Measurements from ENCODE around the gene LOXL1. TPM values are rescaled to one million over a fixed set of nuclear protein-coding genes. Genes with fewer than 3 reads are reported as not detected.

The LOXL1 gene
- polyA plus RNA-seq, 1 donor from 2014 or later = 2.1 TPM

DNA sequence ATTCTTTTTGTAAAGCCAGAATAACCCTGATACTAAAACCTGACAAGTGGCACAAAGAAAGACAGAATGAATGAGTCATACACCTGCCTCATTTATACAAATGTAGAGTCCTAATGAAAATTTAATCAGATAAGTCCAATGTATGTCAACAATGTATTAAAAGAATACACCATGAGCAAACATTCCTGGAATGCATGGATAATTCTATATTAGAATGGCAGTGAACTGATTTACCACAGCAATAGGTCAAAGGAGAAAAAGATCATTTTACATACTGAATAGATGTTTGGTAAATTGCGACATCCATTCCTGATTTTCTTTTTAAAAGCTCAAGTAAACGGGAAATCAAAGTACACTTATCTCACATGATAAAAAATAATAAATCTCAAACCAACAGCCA is 11.2 kb upstream of the LOXL1 start:
- Histone ChIP-seq H3K79me2 (replicated peaks; ENCODE audit: insufficient read depth, low read length) (no peaks in the 10 kb centered on the region), H3K9me3 (ENCODE audit: low read length) (peaks cover 4% of the 10 kb centered on the region), H3K36me3 (ENCODE audit: insufficient read depth, low read length) (no peaks in the 10 kb centered on the region), H3K4me2 (ENCODE audit: low read length) (no peak overlapping the region), H3K4me3 (ENCODE audit: low read length) (no peak overlapping the region), H3K27me3 (ENCODE audit: insufficient read depth, low read depth, low read length) (no peaks in the 10 kb centered on the region), H3K9me2 (ENCODE audit: insufficient read depth, low read length) (no peaks in the 10 kb centered on the region), H3F3A (ENCODE audit: insufficient read depth, low read length, poor library complexity, severe bottlenecking) (no peaks in the 10 kb centered on the region), H3K27ac (ENCODE audit: low read length) (no peak overlapping the region), H4K20me1 (ENCODE audit: insufficient read depth) (no peaks in the 10 kb centered on the region), H3K9ac (ENCODE audit: low read length) (no peak overlapping the region), H2AFZ (ENCODE audit: low read depth, low read length) (no peak overlapping the region)
- no peak for TF ChIP-seq SMC3 (conservative IDR thresholded peaks at IDR 0.05; ENCODE audit: poor library complexity)
- TF ChIP-seq, protein P1, sequence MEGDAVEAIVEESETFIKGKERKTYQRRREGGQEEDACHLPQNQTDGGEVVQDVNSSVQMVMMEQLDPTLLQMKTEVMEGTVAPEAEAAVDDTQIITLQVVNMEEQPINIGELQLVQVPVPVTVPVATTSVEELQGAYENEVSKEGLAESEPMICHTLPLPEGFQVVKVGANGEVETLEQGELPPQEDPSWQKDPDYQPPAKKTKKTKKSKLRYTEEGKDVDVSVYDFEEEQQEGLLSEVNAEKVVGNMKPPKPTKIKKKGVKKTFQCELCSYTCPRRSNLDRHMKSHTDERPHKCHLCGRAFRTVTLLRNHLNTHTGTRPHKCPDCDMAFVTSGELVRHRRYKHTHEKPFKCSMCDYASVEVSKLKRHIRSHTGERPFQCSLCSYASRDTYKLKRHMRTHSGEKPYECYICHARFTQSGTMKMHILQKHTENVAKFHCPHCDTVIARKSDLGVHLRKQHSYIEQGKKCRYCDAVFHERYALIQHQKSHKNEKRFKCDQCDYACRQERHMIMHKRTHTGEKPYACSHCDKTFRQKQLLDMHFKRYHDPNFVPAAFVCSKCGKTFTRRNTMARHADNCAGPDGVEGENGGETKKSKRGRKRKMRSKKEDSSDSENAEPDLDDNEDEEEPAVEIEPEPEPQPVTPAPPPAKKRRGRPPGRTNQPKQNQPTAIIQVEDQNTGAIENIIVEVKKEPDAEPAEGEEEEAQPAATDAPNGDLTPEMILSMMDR (IDR thresholded peaks at IDR 0.05; ENCODE audit: poor library complexity, severe bottlenecking) = no peak
- TF ChIP-seq EZH2 (IDR thresholded peaks at IDR 0.05; ENCODE audit: borderline replicate concordance, insufficient read depth, low read length, poor library complexity, severe bottlenecking) = no peak

DNA sequence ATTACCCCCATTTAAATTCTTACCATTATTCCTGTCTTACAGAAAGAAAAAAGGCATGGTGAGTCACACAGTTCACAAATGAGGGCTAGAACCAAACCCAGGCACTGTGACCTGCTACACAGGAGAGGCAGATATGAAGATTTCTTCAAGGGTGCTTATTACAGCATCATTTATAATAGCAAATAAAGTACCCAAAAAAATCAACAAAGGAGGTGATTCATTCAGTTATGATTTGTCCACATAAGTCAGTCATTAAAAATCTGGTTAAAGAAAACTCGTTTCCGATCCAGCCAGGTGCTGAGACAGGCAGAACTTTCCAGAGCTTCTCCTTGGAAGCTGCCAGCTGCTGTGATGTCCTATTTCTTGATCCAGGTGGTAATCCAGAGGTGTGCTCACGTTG is 7.5 kb upstream of the LOXL1 start:
- TF ChIP-seq TAF1 (IDR thresholded peaks at IDR 0.05; ENCODE audit: low read depth) (no peak), EZH2 (IDR thresholded peaks at IDR 0.05; ENCODE audit: borderline replicate concordance, insufficient read depth, low read length, poor library complexity, severe bottlenecking) (no peak), SMC3 (conservative IDR thresholded peaks at IDR 0.05; ENCODE audit: poor library complexity) (no peak), POLR2AphosphoS5 (IDR thresholded peaks at IDR 0.05) (no peak)
- TF ChIP-seq, protein P2, sequence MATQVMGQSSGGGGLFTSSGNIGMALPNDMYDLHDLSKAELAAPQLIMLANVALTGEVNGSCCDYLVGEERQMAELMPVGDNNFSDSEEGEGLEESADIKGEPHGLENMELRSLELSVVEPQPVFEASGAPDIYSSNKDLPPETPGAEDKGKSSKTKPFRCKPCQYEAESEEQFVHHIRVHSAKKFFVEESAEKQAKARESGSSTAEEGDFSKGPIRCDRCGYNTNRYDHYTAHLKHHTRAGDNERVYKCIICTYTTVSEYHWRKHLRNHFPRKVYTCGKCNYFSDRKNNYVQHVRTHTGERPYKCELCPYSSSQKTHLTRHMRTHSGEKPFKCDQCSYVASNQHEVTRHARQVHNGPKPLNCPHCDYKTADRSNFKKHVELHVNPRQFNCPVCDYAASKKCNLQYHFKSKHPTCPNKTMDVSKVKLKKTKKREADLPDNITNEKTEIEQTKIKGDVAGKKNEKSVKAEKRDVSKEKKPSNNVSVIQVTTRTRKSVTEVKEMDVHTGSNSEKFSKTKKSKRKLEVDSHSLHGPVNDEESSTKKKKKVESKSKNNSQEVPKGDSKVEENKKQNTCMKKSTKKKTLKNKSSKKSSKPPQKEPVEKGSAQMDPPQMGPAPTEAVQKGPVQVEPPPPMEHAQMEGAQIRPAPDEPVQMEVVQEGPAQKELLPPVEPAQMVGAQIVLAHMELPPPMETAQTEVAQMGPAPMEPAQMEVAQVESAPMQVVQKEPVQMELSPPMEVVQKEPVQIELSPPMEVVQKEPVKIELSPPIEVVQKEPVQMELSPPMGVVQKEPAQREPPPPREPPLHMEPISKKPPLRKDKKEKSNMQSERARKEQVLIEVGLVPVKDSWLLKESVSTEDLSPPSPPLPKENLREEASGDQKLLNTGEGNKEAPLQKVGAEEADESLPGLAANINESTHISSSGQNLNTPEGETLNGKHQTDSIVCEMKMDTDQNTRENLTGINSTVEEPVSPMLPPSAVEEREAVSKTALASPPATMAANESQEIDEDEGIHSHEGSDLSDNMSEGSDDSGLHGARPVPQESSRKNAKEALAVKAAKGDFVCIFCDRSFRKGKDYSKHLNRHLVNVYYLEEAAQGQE (IDR thresholded peaks at IDR 0.05; ENCODE audit: borderline replicate concordance) = no peak
- H3F3A ChIP-seq (ENCODE audit: insufficient read depth, low read length, poor library complexity, severe bottlenecking) = no peaks in the 10 kb centered on the region
- H3K27me3 ChIP-seq (ENCODE audit: insufficient read depth, low read depth, low read length) = no peaks in the 10 kb centered on the region
- no peak overlapping the region for H3K9ac ChIP-seq (ENCODE audit: low read length)
- no peaks in the 10 kb centered on the region for H3K79me2 ChIP-seq (replicated peaks; ENCODE audit: insufficient read depth, low read length)
- peaks cover 4% of the 10 kb centered on the region for H3K9me3 ChIP-seq (ENCODE audit: low read length)
- H3K36me3 ChIP-seq (ENCODE audit: insufficient read depth, low read length) = no peaks in the 10 kb centered on the region
- H2AFZ ChIP-seq (ENCODE audit: low read depth, low read length) = no peak overlapping the region
- no peak overlapping the region for H3K4me3 ChIP-seq (ENCODE audit: low read length)
- H3K27ac ChIP-seq (ENCODE audit: low read length) = no peak overlapping the region
- H3K4me2 ChIP-seq (ENCODE audit: low read length) = no peak overlapping the region
- H3K9me2 ChIP-seq (ENCODE audit: insufficient read depth, low read length) = no peaks in the 10 kb centered on the region
- no peaks in the 10 kb centered on the region for H4K20me1 ChIP-seq (ENCODE audit: insufficient read depth)

DNA sequence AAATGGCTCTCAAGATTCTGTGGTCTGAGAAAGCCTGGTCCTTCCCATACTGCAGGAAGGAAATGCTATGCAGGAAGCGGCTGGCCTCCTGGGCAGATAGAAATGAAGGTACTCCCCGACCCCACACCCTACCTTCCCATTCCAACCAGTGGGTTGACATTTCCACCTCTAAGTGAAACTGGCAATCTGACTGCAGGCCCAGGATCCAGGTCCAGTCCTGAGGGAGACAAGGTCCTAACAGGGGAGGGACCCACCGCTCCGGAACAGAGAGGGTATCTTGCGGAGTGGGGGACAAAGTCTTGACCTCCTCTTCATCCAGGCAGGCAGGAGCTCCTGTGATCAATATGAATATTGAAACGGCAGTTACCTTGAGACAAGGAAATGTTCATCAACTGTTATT is 6.6 kb upstream of the LOXL1 start:
- TF ChIP-seq MXI1 (conservative IDR thresholded peaks at IDR 0.05; ENCODE audit: poor library complexity, severe bottlenecking) (no peak), SMC3 (conservative IDR thresholded peaks at IDR 0.05; ENCODE audit: poor library complexity) (no peak), EP300 (conservative IDR thresholded peaks at IDR 0.05; ENCODE audit: poor library complexity, severe bottlenecking) (no peak), POLR2AphosphoS5 (IDR thresholded peaks at IDR 0.05) (no peak)
- TF ChIP-seq, protein P1 (IDR thresholded peaks at IDR 0.05; ENCODE audit: poor library complexity, severe bottlenecking) = no peak
- TF ChIP-seq, protein P2 (IDR thresholded peaks at IDR 0.05; ENCODE audit: borderline replicate concordance) = no peak
- Histone ChIP-seq H3K4me3 (ENCODE audit: low read length) (no peak overlapping the region), H3K9ac (ENCODE audit: low read length) (no peak overlapping the region), H3K9me3 (ENCODE audit: low read length) (peaks cover 4% of the 10 kb centered on the region), H3K4me2 (ENCODE audit: low read length) (no peak overlapping the region), H3K27ac (ENCODE audit: low read length) (no peak overlapping the region), H3F3A (ENCODE audit: insufficient read depth, low read length, poor library complexity, severe bottlenecking) (no peaks in the 10 kb centered on the region), H3K36me3 (ENCODE audit: insufficient read depth, low read length) (no peaks in the 10 kb centered on the region), H3K9me2 (ENCODE audit: insufficient read depth, low read length) (no peaks in the 10 kb centered on the region), H3K27me3 (ENCODE audit: insufficient read depth, low read depth, low read length) (no peaks in the 10 kb centered on the region), H4K20me1 (ENCODE audit: insufficient read depth) (no peaks in the 10 kb centered on the region), H3K79me2 (replicated peaks; ENCODE audit: insufficient read depth, low read length) (no peaks in the 10 kb centered on the region), H2AFZ (ENCODE audit: low read depth, low read length) (no peak overlapping the region)
